NCI-H187 (cell line): ENCODE results near the gene ERAL1.
A peak's percentile ranks its signal among the peaks of the same experiment; 100 is the strongest.
"Not testable (repeated sequence)": the region's sequence is repeated elsewhere in the genome, so short reads cannot be mapped to it uniquely, and the experiment has no call there.

Experiments
- DNase-seq, 2 experiments: peaks; one replicate each; lab custom pipeline; 2025; lab: John Stamatoyannopoulos, UW

Gene ERAL1

GRCh38 chr17:28853295-28853694, 1.5 kb upstream of the ERAL1 start:
- DNase-seq, result no peak

- DNase-seq, result no peak
These were observed 492 bp downstream of the ERAL1 start for GRCh38 chr17:28855336-28855679.

- no peak for DNase-seq
These were observed 1.3 kb downstream of the ERAL1 start for GRCh38 chr17:28856028-28856574.

- DNase-seq, result no peak
These were observed 3.3 kb downstream of the ERAL1 start for GRCh38 chr17:28857905-28858800.

GRCh38 chr17:28858801-28859355, 4.1 kb downstream of the ERAL1 start:
- no peak for DNase-seq

GRCh38 chr17:28860363-28860808, 5.6 kb downstream of the ERAL1 start:
- no peak for DNase-seq

GRCh38 chr17:28861393-28862203, 6.8 kb downstream of the ERAL1 start:
- DNase-seq, result no peak

GRCh38 chr17:28862561-28862960, 7.7 kb downstream of the ERAL1 start:
- DNase-seq, result no peak

- DNase-seq, result no peak
These were observed 9.1 kb downstream of the ERAL1 start for GRCh38 chr17:28863953-28864352.

- DNase-seq, result no peak
These were observed 10.4 kb downstream of the ERAL1 start for GRCh38 chr17:28864991-28865849.

GRCh38 chr17:28865946-28866752, 11.3 kb downstream of the ERAL1 start:
- DNase-seq, result no peak

- no peak for DNase-seq
These were observed 12.5 kb downstream of the ERAL1 start for GRCh38 chr17:28867276-28867675.

GRCh38 chr17:28871056-28871579, 16.3 kb downstream of the ERAL1 start:
- no peak for DNase-seq

- no peak for DNase-seq
These were observed 19.0 kb downstream of the ERAL1 start for GRCh38 chr17:28873839-28874238.

GRCh38 chr17:28874750-28875149, 19.9 kb downstream of the ERAL1 start:
- DNase-seq, result no peak

GRCh38 chr17:28875848-28876550, 21.2 kb downstream of the ERAL1 start:
- DNase-seq, result no peak

GRCh38 chr17:28877150-28877711, 22.4 kb downstream of the ERAL1 start:
- DNase-seq, result not testable (repeated sequence)

GRCh38 chr17:28878158-28878910, 23.5 kb downstream of the ERAL1 start:
- DNase-seq, result no peak

GRCh38 chr17:28878981-28879380, 24.2 kb downstream of the ERAL1 start:
- peak in 1 of 2 experiments; percentile 15 for DNase-seq
